22Rv1 (cell line): Measurements from ENCODE around the gene VIPAS39.

Experiments used
- ZFX ChIP-seq: fragments of 450-650 bp; IDR thresholded peaks from 2 replicates; pipeline ENCODE4 v1.6.1; 2017; ENCODE audit warnings: antibody characterized with exemption, borderline replicate concordance
- TF ChIP-seq, protein P1 (sequence below): fragments of 450-650 bp; IDR thresholded peaks from 2 replicates; pipeline ENCODE4 v1.5.1; 2017; ENCODE audit warnings: mild to moderate bottlenecking

DNA sequence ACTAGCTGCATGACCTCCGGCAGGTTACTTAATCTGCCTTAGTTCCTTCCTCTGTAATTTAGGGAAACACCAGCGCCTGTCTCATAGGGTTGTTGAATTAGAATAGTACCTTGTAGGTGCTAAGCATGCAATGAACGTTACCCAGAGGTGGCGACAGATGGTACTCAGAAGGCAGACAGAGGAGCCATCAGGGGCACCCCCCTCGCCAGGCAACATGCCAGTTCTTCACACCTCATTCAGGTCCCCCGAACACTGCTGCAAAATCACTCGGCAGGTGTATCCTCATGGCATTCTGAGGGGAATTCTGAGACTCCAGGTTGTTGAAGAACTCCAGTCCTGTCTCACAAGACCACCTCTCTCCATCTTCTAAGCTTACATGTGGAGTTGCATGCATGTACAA is 31.2 kb upstream of the VIPAS39 start:
- TF ChIP-seq, protein P1, sequence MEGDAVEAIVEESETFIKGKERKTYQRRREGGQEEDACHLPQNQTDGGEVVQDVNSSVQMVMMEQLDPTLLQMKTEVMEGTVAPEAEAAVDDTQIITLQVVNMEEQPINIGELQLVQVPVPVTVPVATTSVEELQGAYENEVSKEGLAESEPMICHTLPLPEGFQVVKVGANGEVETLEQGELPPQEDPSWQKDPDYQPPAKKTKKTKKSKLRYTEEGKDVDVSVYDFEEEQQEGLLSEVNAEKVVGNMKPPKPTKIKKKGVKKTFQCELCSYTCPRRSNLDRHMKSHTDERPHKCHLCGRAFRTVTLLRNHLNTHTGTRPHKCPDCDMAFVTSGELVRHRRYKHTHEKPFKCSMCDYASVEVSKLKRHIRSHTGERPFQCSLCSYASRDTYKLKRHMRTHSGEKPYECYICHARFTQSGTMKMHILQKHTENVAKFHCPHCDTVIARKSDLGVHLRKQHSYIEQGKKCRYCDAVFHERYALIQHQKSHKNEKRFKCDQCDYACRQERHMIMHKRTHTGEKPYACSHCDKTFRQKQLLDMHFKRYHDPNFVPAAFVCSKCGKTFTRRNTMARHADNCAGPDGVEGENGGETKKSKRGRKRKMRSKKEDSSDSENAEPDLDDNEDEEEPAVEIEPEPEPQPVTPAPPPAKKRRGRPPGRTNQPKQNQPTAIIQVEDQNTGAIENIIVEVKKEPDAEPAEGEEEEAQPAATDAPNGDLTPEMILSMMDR = no peak
- TF ChIP-seq ZFX = no peak
